ENCODE results near the gene COX7A2. TPM values are rescaled to one million over a fixed set of nuclear protein-coding genes. Genes with fewer than 3 reads are reported as not detected.
A peak's percentile ranks its signal among the peaks of the same experiment; 100 is the strongest.

Gene COX7A2
- total and polyA plus RNA-seq, 2 donors (not counting 1 experiment from before 2014, with no cell fraction given), result 83.8 to 160 TPM

GRCh38 chr6:75287424-75287823 is 43.8 kb upstream of the COX7A2 start:
- H3K9ac ChIP-seq (ENCODE audit: low read length), result no peak overlapping the region
- H3K4me3 ChIP-seq (ENCODE audit: control extremely low read depth in 1 of 5, extremely low read depth in 1 of 5, insufficient read depth in 1 of 5, low read depth in 2 of 5, low read length in 4 of 5), result no peak overlapping the region

DNA sequence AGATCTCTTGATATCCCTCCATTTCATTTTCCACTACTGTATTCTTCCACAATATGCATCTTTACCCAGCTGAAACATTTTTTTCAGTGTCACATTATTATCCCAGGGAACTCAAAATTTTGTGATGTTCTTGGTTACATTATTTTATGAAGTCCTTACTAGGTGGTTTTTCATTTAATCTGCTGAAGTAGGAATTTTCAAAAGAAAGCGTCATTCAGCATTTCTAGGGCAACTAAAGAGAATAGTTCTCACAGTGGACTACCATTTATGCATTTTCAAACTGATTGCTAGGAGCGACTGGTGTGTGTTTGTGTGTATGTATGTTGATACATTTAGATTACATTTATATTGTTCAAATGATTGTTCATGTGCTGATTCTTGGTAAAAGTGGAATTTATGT is 43.4 kb upstream of the COX7A2 start:
- Histone ChIP-seq H2AFZ (ENCODE audit: insufficient read depth, low read depth, low read length, poor library complexity, severe bottlenecking) (no peak overlapping the region), H3K9ac (ENCODE audit: low read length) (no peak overlapping the region), H3K4me2 (replicated peaks; ENCODE audit: low read depth, low read length, poor library complexity, severe bottlenecking) (no peak overlapping the region), H4K20me1 (ENCODE audit: control insufficient read depth, insufficient read depth, low read length, poor library complexity, severe bottlenecking) (no peaks in the 10 kb centered on the region), H3K4me1 (ENCODE audit: control insufficient read depth in 2 of 2, insufficient read depth in 2 of 2, low read length in 2 of 2) (peaks cover 15 to 23% of the 10 kb centered on the region in 2 donors), H3K36me3 (replicated peaks in 1 of 2; ENCODE audit: control extremely low read depth in 1 of 2, control insufficient read depth in 1 of 2, extremely low read depth in 1 of 2, insufficient read depth in 2 of 2, low read length in 1 of 2) (no peaks in the 10 kb centered on the region), H3K27ac (ENCODE audit: low read length in 2 of 2) (no peak overlapping the region), H3K4me3 (ENCODE audit: control extremely low read depth in 1 of 5, extremely low read depth in 1 of 5, insufficient read depth in 1 of 5, low read depth in 2 of 5, low read length in 4 of 5) (no peak overlapping the region), H3K27me3 (replicated peaks in 1 of 4; ENCODE audit: control extremely low read depth in 1 of 4, control insufficient read depth in 3 of 4, insufficient read depth in 4 of 4, low read length in 3 of 4) (no peaks in the 10 kb centered on the region), H3K79me2 (ENCODE audit: control insufficient read depth, insufficient read depth, low read length) (peaks cover 64% of the 10 kb centered on the region), H3K9me3 (ENCODE audit: control extremely low read depth in 1 of 3, control insufficient read depth in 2 of 3, insufficient read depth in 1 of 3, low read length in 2 of 3) (no peaks in the 10 kb centered on the region)
- TF ChIP-seq CTCF (IDR thresholded peaks at IDR 0.05) (no peak), EZH2 (IDR thresholded peaks at IDR 0.05; ENCODE audit: borderline replicate concordance, insufficient read depth, low read depth, low read length, poor library complexity, severe bottlenecking) (no peak)
- Mint-ChIP-seq H3K4me1 (peaks cover 15% of the 10 kb centered on the region), H3K9me3 (ENCODE audit: insufficient read depth) (no peaks in the 10 kb centered on the region), H3K4me3 (peak overlapping the region; percentile 63), H3K27ac (no peak overlapping the region), H3K27me3 (no peaks in the 10 kb centered on the region)
- intact Hi-C loops (cut with micrococcal nuclease), result loop anchor here (10.0 kb wide), 1 partner anchor 1822 kb away; the partner anchor contains the start of gene MTO1
- no peak for ATAC-seq (ENCODE audit: low read depth)
- DNase-seq, result no peak
- WGBS (ENCODE audit: insufficient coverage), result no CpG with 5 or more reads among the region's 2 CpGs
- ChIA-PET POLR2A (no interaction called here), CTCF (no interaction called here)

More at GRCh38 chr6:75287424-75287823, 43.8 kb upstream of the COX7A2 start:
- Histone ChIP-seq H4K20me1 (ENCODE audit: control insufficient read depth, insufficient read depth, low read length, poor library complexity, severe bottlenecking) (no peaks in the 10 kb centered on the region), H3K4me2 (replicated peaks; ENCODE audit: low read depth, low read length, poor library complexity, severe bottlenecking) (no peak overlapping the region), H3K79me2 (ENCODE audit: control insufficient read depth, insufficient read depth, low read length) (peaks cover 62% of the 10 kb centered on the region), H3K9me3 (ENCODE audit: control extremely low read depth in 1 of 3, control insufficient read depth in 2 of 3, insufficient read depth in 1 of 3, low read length in 2 of 3) (no peaks in the 10 kb centered on the region), H3K27ac (ENCODE audit: low read length in 2 of 2) (no peak overlapping the region), H3K4me1 (ENCODE audit: control insufficient read depth in 2 of 2, insufficient read depth in 2 of 2, low read length in 2 of 2) (peaks cover 15 to 20% of the 10 kb centered on the region in 2 donors), H3K27me3 (replicated peaks in 1 of 4; ENCODE audit: control extremely low read depth in 1 of 4, control insufficient read depth in 3 of 4, insufficient read depth in 4 of 4, low read length in 3 of 4) (no peaks in the 10 kb centered on the region), H3K36me3 (replicated peaks in 1 of 2; ENCODE audit: control extremely low read depth in 1 of 2, control insufficient read depth in 1 of 2, extremely low read depth in 1 of 2, insufficient read depth in 2 of 2, low read length in 1 of 2) (no peaks in the 10 kb centered on the region), H2AFZ (ENCODE audit: insufficient read depth, low read depth, low read length, poor library complexity, severe bottlenecking) (no peak overlapping the region)
- ATAC-seq (ENCODE audit: low read depth) (no peak), DNase-seq (no peak)
- Mint-ChIP-seq H3K27ac (no peak overlapping the region), H3K27me3 (no peaks in the 10 kb centered on the region), H3K9me3 (ENCODE audit: insufficient read depth) (no peaks in the 10 kb centered on the region), H3K4me3 (no peak overlapping the region), H3K4me1 (peaks cover 13% of the 10 kb centered on the region)
- intact Hi-C loops (cut with micrococcal nuclease), result loop anchor here (10.0 kb wide), 1 partner anchor 1823 kb away; the partner anchor contains the start of gene MTO1
- ChIA-PET CTCF (no interaction called here), POLR2A (no interaction called here)
- 100% methylated on average over 1 of the region's 1 CpG for WGBS (ENCODE audit: insufficient coverage)
- TF ChIP-seq EZH2 (IDR thresholded peaks at IDR 0.05; ENCODE audit: borderline replicate concordance, insufficient read depth, low read depth, low read length, poor library complexity, severe bottlenecking), result no peak
- TF ChIP-seq CTCF (IDR thresholded peaks at IDR 0.05), result no peak

Measured in B cell (primary cell).